ENCODE data around the gene NFIL3. TPM values are rescaled to one million over a fixed set of nuclear protein-coding genes. Genes with fewer than 3 reads are reported as not detected.
A peak's percentile ranks its signal among the peaks of the same experiment; 100 is the strongest.
"Not testable (repeated sequence)": the region's sequence is repeated elsewhere in the genome, so short reads cannot be mapped to it uniquely, and the experiment has no call there.

Gene NFIL3
- 26.3 TPM for polyA plus RNA-seq (2013, experiment 1 of 2; ENCODE audit: insufficient read length)
- 21.5 TPM for polyA plus RNA-seq (2013, experiment 2 of 2; ENCODE audit: insufficient read length)

- peak; percentile 84 for DNase-seq
Observed at GRCh38 chr9:91423785-91424402, at the start of gene NFIL3. TSS of gene NFIL3 (minus strand) at chr9:91423832. CDS start at chr9:91410734, 13,098 bp downstream.

- not testable (repeated sequence) for DNase-seq
Observed at GRCh38 chr9:91471524-91471923, 47.9 kb upstream of the NFIL3 start.

GRCh38 chr9:91465420-91465819 lies 41.8 kb upstream of the NFIL3 start:
- DNase-seq: peak; percentile 80

GRCh38 chr9:91458906-91459305 lies 35.3 kb upstream of the NFIL3 start:
- no peak for DNase-seq

- DNase-seq: no peak
Observed at GRCh38 chr9:91452844-91453243, 29.2 kb upstream of the NFIL3 start.

GRCh38 chr9:91451431-91452270 lies 28.0 kb upstream of the NFIL3 start:
- peak; percentile 23 for DNase-seq

GRCh38 chr9:91445135-91445534 lies 21.5 kb upstream of the NFIL3 start:
- peak; percentile 51 for DNase-seq

GRCh38 chr9:91443994-91444392 lies 20.4 kb upstream of the NFIL3 start:
- DNase-seq: no peak

GRCh38 chr9:91443321-91443993 lies 19.8 kb upstream of the NFIL3 start:
- DNase-seq: no peak

- DNase-seq: no peak
Observed at GRCh38 chr9:91436841-91437240, 13.2 kb upstream of the NFIL3 start.

- DNase-seq: peak; percentile 95
Observed at GRCh38 chr9:91433180-91433579, 9.5 kb upstream of the NFIL3 start.

- no peak for DNase-seq
Observed at GRCh38 chr9:91431485-91431884, 7.9 kb upstream of the NFIL3 start.

GRCh38 chr9:91429501-91429900 lies 5.9 kb upstream of the NFIL3 start:
- DNase-seq: no peak

- no peak for DNase-seq
Observed at GRCh38 chr9:91428927-91429351, 5.3 kb upstream of the NFIL3 start.

GRCh38 chr9:91428436-91428835 lies 4.8 kb upstream of the NFIL3 start:
- no peak for DNase-seq

- DNase-seq: peak; percentile 66
Observed at GRCh38 chr9:91427873-91428272, 4.2 kb upstream of the NFIL3 start.

- peak; percentile 50 for DNase-seq
Observed at GRCh38 chr9:91426123-91426745, 2.6 kb upstream of the NFIL3 start.

- DNase-seq: no peak
Observed at GRCh38 chr9:91425271-91425670, 1.6 kb upstream of the NFIL3 start.

- DNase-seq: peak; percentile 72
Observed at GRCh38 chr9:91424403-91425176, 958 bp upstream of the NFIL3 start.

- DNase-seq: peak; percentile 77
Observed at GRCh38 chr9:91422758-91423711, 597 bp downstream of the NFIL3 start.
